Sigmoid colon (tissue), 7 donors: ENCODE measurements around the gene SKAP1. TPM values are rescaled to one million over a fixed set of nuclear protein-coding genes. Genes with fewer than 3 reads are reported as not detected.

ENCODE experiments used
- DNase-seq: peaks from one replicate; pipeline ENCODE4 v3.0.0-alpha.2; 2019
- H3K27ac ChIP-seq, 4 donors: fragments of 200-600 bp; sonication (generic); one replicate each; pipeline ENCODE4 v1.5.1; 2016 to 2019; ENCODE audit warnings: mild to moderate bottlenecking in 1 of 4
- H3K27me3 ChIP-seq, 3 donors: fragments of 200-600 bp; sonication (generic); one replicate each; pipeline ENCODE4 v1.5.1; 2019; ENCODE audit warnings: mild to moderate bottlenecking in 1 of 3
- H3K36me3 ChIP-seq, 4 donors: fragments of 200-600 bp; sonication (generic); one replicate each; pipeline ENCODE4 v1.5.1; 2016 to 2019
- H3K4me1 ChIP-seq, 4 donors: fragments of 200-600 bp; sonication (generic); one replicate each; pipeline ENCODE4 v1.5.1; 2017 to 2019
- H3K4me3 ChIP-seq, 4 donors: fragments of 200-600 bp; sonication (generic); one replicate each; pipeline ENCODE4 v1.5.1; 2017 to 2019; ENCODE audit warnings: mild to moderate bottlenecking in 2 of 4, moderate library complexity in 1 of 4
- H3K9me3 ChIP-seq, 4 donors: fragments of 200-600 bp in 3 of 4; sonication (generic) in 3 of 4; one replicate each; pipeline versions ENCODE4 v1.5.1 to v1.6.1; 2013 to 2019
- CTCF ChIP-seq, 4 experiments: fragments of 450-650 bp in 3 of 4; fragments of 200-600 bp in 1 of 4; IDR thresholded peaks; one replicate each; pipeline ENCODE4 v1.5.1; 2016 to 2019; ENCODE audit warnings: antibody characterized with exemption in 4 of 4, mild to moderate bottlenecking in 3 of 4, moderate library complexity in 2 of 4
- EP300 ChIP-seq, 4 donors: sonication (generic); formaldehyde crosslinking; IDR thresholded peaks; one replicate each; pipeline ENCODE4 v1.6.1; 2017; ENCODE audit warnings: antibody characterized with exemption in 4 of 4
- POLR2A ChIP-seq, 2 donors: fragments of 450-650 bp; IDR thresholded peaks; one replicate each; pipeline ENCODE4 v1.6.1; 2016; ENCODE audit warnings: antibody characterized with exemption in 2 of 2, mild to moderate bottlenecking in 2 of 2, moderate library complexity in 2 of 2
- POLR2AphosphoS5 ChIP-seq, 4 donors: sonication (generic); formaldehyde crosslinking; IDR thresholded peaks; one replicate each; pipeline ENCODE4 v1.6.1; 2017; ENCODE audit warnings: antibody characterized with exemption in 4 of 4
- WGBS, 2 donors: extraction: QIAGEN DNeasy Blood & Tissue Kit; methylation state at CpG; one replicate each; pipeline ENCODE4 v1.1.7; 2013; 5-methylcytosine and 5-hydroxymethylcytosine counted together
- intact Hi-C: fragments of 100-400 bp; cut with DNase I; formaldehyde crosslinking; loops from one replicate; pipeline ENCODE4 v1.15.1; 2023
- polyA plus RNA-seq, 3 donors: library from polyadenylated mRNA; stranded (reverse); fragments of 200-250 nt; gene quantifications; one replicate each; pipeline ENCODE4 v1.2.3, GENCODE V29; 2013
- total RNA-seq, 4 donors: library from RNA; depleted of rRNA; stranded (reverse); fragments of >200 nt; gene quantifications; one replicate each; pipeline ENCODE4 v1.1.0, GENCODE V29; 2016
- donor health status: healthy with polysubstance abuse.
- donor health status: Bipolar disorder and iron deficiency.
- donor health status: healthy.

Gene SKAP1
- total and polyA plus RNA-seq, 7 donors: 0.36 to 10.3 (median 1.4) TPM; not detected in 1

DNA sequence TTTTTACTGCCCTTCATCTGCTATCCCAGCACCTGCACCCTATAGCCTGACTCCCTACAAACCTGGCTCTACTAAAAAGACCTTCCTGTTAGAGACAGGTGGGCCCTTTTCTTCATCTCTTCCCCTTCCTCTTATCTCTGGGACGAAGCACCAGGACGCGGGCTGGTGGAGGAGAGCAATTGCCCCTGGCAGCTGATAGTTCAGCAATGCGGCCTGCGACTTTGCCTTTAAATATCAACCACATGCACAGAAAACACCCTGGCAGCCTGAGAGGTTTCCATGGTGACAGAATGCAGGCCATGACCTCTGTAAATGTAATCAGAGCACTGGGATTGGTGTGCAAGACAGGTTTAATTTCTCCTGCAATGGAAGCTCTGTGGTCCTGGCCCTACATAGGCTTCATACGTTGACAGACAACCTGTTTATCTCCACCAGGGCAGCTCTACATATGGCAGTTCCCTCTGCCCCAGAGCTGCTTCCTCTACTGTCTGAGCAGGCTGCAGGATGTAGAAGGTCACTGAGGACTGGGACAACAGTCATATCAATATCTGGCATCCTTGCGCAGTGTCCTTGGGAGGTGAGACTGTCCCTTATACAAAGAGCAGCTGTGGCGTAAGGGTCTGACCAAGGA lies 10.0 kb upstream of the SKAP1 start:
- H3K9me3 ChIP-seq: no peaks in the 10 kb centered on the region
- H3K27me3 ChIP-seq: peaks cover 0 to 10% (median 0%) of the 10 kb centered on the region in 3 donors
- TF ChIP-seq POLR2AphosphoS5 (IDR thresholded peaks at IDR 0.05) (no peak), CTCF (IDR thresholded peaks at IDR 0.05) (no peak), EP300 (IDR thresholded peaks at IDR 0.05) (no peak), POLR2A (IDR thresholded peaks at IDR 0.05) (no peak)
- 50 to 60% methylated on average over 8 of the region's 8 CpGs for WGBS, 2 donors
- intact Hi-C loops: no loop called here
- DNase-seq: no peak
- H3K4me1 ChIP-seq: no peaks in the 10 kb centered on the region
- no peak overlapping the region for H3K4me3 ChIP-seq
- H3K27ac ChIP-seq: no peak overlapping the region
- no peaks in the 10 kb centered on the region for H3K36me3 ChIP-seq

DNA sequence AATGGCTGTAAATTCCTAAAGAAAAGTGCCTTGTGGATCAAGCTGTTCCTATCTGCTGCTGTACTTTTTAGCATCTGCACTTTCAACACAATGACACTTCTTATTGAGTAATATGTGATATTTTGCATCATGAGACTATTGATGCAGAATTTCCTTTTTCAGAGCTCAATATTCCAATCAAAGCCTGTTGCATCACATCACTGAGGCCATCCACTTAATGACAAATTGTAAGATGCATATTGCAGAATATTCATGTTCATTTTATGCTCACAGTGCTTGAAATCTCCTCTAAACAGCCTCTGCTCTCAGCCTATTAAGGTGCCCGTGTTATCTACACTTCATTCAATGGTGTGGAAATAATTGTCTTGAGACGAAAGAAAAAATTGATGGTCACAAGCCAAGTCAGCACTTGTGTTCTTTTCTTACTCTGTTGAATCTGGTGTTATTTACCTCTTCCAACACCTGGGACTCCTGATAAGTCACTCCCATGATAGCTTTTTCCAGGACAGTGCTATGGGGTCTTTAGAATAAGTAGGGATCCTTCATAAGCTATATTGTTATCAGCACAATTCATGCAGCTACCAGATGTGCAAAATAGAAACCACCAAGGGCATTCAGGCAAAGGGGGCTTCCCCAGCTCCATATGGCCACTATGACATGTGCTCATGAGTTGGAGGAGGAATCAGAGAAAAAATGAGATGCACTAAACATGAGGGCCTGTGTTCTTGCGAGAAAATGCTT lies 9.3 kb upstream of the SKAP1 start:
- Histone ChIP-seq H3K9me3 (no peaks in the 10 kb centered on the region), H3K27me3 (peaks cover 0 to 4% (median 0%) of the 10 kb centered on the region in 3 donors), H3K27ac (no peak overlapping the region), H3K4me3 (no peak overlapping the region), H3K4me1 (no peaks in the 10 kb centered on the region), H3K36me3 (no peaks in the 10 kb centered on the region)
- intact Hi-C loops: no loop called here
- no peak for DNase-seq
- WGBS, 2 donors: 74 to 85% methylated on average over 3 of the region's 3 CpGs
- no peak for TF ChIP-seq CTCF (IDR thresholded peaks at IDR 0.05)
- TF ChIP-seq EP300 (IDR thresholded peaks at IDR 0.05): no peak
- no peak for TF ChIP-seq POLR2A (IDR thresholded peaks at IDR 0.05)
- TF ChIP-seq POLR2AphosphoS5 (IDR thresholded peaks at IDR 0.05): no peak

GRCh38 chr17:48438516-48439061 lies 8.6 kb upstream of the SKAP1 start:
- WGBS, 2 donors: 48 to 56% methylated on average over 3 of the region's 3 CpGs
- Histone ChIP-seq H3K36me3 (no peaks in the 10 kb centered on the region), H3K9me3 (no peaks in the 10 kb centered on the region), H3K27ac (no peak overlapping the region), H3K4me1 (no peaks in the 10 kb centered on the region), H3K27me3 (peaks cover 0 to 5% (median 0%) of the 10 kb centered on the region in 3 donors), H3K4me3 (no peak overlapping the region)
- TF ChIP-seq CTCF (IDR thresholded peaks at IDR 0.05) (no peak), POLR2A (IDR thresholded peaks at IDR 0.05) (no peak), POLR2AphosphoS5 (IDR thresholded peaks at IDR 0.05) (no peak), EP300 (IDR thresholded peaks at IDR 0.05) (no peak)
- DNase-seq: no peak
- intact Hi-C loops: no loop called here

DNA sequence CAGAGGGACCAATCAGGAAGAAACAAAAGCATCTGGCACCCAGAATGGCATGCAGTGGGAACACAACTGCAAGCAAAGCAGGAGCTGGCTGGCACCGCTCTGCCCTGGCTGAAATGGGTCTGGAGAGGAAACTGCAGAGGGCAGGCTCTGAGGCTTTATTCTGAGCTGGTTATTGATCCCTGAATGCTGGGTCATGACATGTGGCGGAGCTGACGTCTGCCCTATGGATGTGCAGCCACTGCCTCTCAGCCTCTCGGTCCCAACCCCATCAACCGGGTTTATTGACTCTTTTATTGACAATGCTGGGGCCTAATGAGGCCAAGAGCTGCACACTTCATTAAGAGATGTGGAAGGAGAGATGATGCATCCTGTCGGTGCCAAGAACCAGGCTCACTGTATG lies 3.9 kb upstream of the SKAP1 start:
- Histone ChIP-seq H3K27ac (no peak overlapping the region), H3K4me1 (peaks cover 0 to 8% (median 3%) of the 10 kb centered on the region in 4 donors), H3K27me3 (peaks cover 5 to 44% (median 22%) of the 10 kb centered on the region in 3 donors), H3K9me3 (no peaks in the 10 kb centered on the region), H3K4me3 (no peak overlapping the region), H3K36me3 (no peaks in the 10 kb centered on the region)
- 77 to 90% methylated on average over 6 of the region's 6 CpGs for WGBS, 2 donors
- no peak for DNase-seq
- TF ChIP-seq CTCF (IDR thresholded peaks at IDR 0.05) (no peak), POLR2AphosphoS5 (IDR thresholded peaks at IDR 0.05) (no peak), EP300 (IDR thresholded peaks at IDR 0.05) (no peak), POLR2A (IDR thresholded peaks at IDR 0.05) (no peak)
- intact Hi-C loops: no loop called here
